ENCODE data around the gene ITGBL1. TPM values are rescaled to one million over a fixed set of nuclear protein-coding genes. Genes with fewer than 3 reads are reported as not detected.

ITGBL1 gene
- total and polyA plus RNA-seq, 2 of the 8 experiments (the other 6 are each of a cell fraction or from before 2014, with no cell fraction given) = not detected

GRCh38 chr13:101681834-101682233 is 229.4 kb downstream of the ITGBL1 start (continued):
- TF ChIP-seq ATF2 (IDR thresholded peaks at IDR 0.05; ENCODE audit: low read length) (no peak), HDAC2 (IDR thresholded peaks at IDR 0.05; ENCODE audit: borderline replicate concordance in 1 of 2, low read depth in 2 of 2, low read length in 2 of 2) (no peak), EP300 (IDR thresholded peaks at IDR 0.05; ENCODE audit: borderline replicate concordance in 1 of 2, low read depth in 2 of 2, low read length in 2 of 2) (no peak)
